ENCODE measurements around the gene FAM153A.
"Not testable (repeated sequence)": the region's sequence is repeated elsewhere in the genome, so short reads cannot be mapped to it uniquely, and the experiment has no call there.

FAM153A gene

GRCh38 chr5:177782792-177783633, at the start of gene FAM153A:
TSS of gene FAM153A (minus strand) at chr5:177782899.
- not testable (repeated sequence) for DNase-seq

GRCh38 chr5:177832287-177832686, 49.6 kb upstream of the FAM153A start:
- not testable (repeated sequence) for DNase-seq

GRCh38 chr5:177826073-177826472, 43.4 kb upstream of the FAM153A start:
- DNase-seq = not testable (repeated sequence)

GRCh38 chr5:177824776-177825175, 42.1 kb upstream of the FAM153A start:
- not testable (repeated sequence) for DNase-seq

- not testable (repeated sequence) for DNase-seq
Observed at GRCh38 chr5:177822489-177822888, 39.8 kb upstream of the FAM153A start.

GRCh38 chr5:177819664-177820063, 37.0 kb upstream of the FAM153A start:
- DNase-seq = not testable (repeated sequence)

GRCh38 chr5:177812814-177813425, 30.2 kb upstream of the FAM153A start:
- DNase-seq = not testable (repeated sequence)

GRCh38 chr5:177812160-177812743, 29.6 kb upstream of the FAM153A start:
- DNase-seq = not testable (repeated sequence)

GRCh38 chr5:177809209-177809913, 26.7 kb upstream of the FAM153A start:
- DNase-seq = not testable (repeated sequence)

GRCh38 chr5:177808420-177808819, 25.7 kb upstream of the FAM153A start:
- not testable (repeated sequence) for DNase-seq

- DNase-seq = not testable (repeated sequence)
Observed at GRCh38 chr5:177807265-177807664, 24.6 kb upstream of the FAM153A start.

GRCh38 chr5:177801427-177801826, 18.7 kb upstream of the FAM153A start:
- DNase-seq = not testable (repeated sequence)

GRCh38 chr5:177798237-177798840, 15.6 kb upstream of the FAM153A start:
- DNase-seq = not testable (repeated sequence)

- DNase-seq = not testable (repeated sequence)
Observed at GRCh38 chr5:177793272-177793671, 10.6 kb upstream of the FAM153A start.

- DNase-seq = not testable (repeated sequence)
Observed at GRCh38 chr5:177791649-177792048, 8.9 kb upstream of the FAM153A start.

- not testable (repeated sequence) for DNase-seq
Observed at GRCh38 chr5:177782169-177782568, 530 bp downstream of the FAM153A start.

GRCh38 chr5:177771206-177771605, 11.5 kb downstream of the FAM153A start:
- DNase-seq = not testable (repeated sequence)

GRCh38 chr5:177770646-177771045, 12.1 kb downstream of the FAM153A start:
- DNase-seq = peak; percentile 31

- not testable (repeated sequence) for DNase-seq
Observed at GRCh38 chr5:177763737-177764508, 18.8 kb downstream of the FAM153A start.

GRCh38 chr5:177760954-177761353, 21.7 kb downstream of the FAM153A start:
- DNase-seq = not testable (repeated sequence)

GRCh38 chr5:177747354-177747753, 35.3 kb downstream of the FAM153A start:
- not testable (repeated sequence) for DNase-seq

- DNase-seq = not testable (repeated sequence)
Observed at GRCh38 chr5:177724858-177725257, 57.8 kb downstream of the FAM153A start.
